CD4-positive, alpha-beta memory T cell (primary cell): Measurements from ENCODE around the gene EYS. TPM values are rescaled to one million over a fixed set of nuclear protein-coding genes. Genes with fewer than 3 reads are reported as not detected.

Experiments
- CTCF ChIA-PET: fragments of 350-600 bp; sonication (Branson Sonifier 250); formaldehyde crosslinking; loops from one replicate; lab custom pipeline; 2021; ENCODE audit warnings: inconsistent platforms; ENCODE audit not compliant: partially characterized antibody; lab: Charles Lee
- POLR2A ChIA-PET: fragments of 350-600 bp; sonication (Branson Sonifier 250); formaldehyde crosslinking; loops from one replicate; lab custom pipeline; 2021; ENCODE audit not compliant: partially characterized antibody; lab: Charles Lee
- DNase-seq, 5 donors: peaks; one replicate each; pipeline versions ENCODE4 v3.0.0 to v3.0.0-alpha.2; 2020 to 2022; ENCODE audit warnings: mixed read lengths in 1 of 5
- H3K27ac ChIP-seq: one replicate; pipeline ENCODE4 v1.7.0; 2013; ENCODE audit warnings: low read depth, low read length
- H3K27me3 ChIP-seq: 2 replicates; pipeline ENCODE4 v1.7.0; 2013; ENCODE audit warnings: mild to moderate bottlenecking, low read length, moderate library complexity; ENCODE audit not compliant: insufficient read depth
- H3K36me3 ChIP-seq: 2 replicates; pipeline ENCODE4 v1.7.0; 2013; ENCODE audit warnings: mild to moderate bottlenecking, low read length, moderate library complexity; ENCODE audit not compliant: insufficient read depth
- H3K4me1 ChIP-seq: 2 replicates; pipeline ENCODE4 v1.7.0; 2013; ENCODE audit warnings: mild to moderate bottlenecking, low read length, moderate library complexity; ENCODE audit not compliant: insufficient read depth
- H3K4me3 ChIP-seq, 2 donors: one replicate each; pipeline ENCODE4 v1.7.0; 2013; ENCODE audit warnings: low read length in 2 of 2, mild to moderate bottlenecking in 1 of 2
- H3K9me3 ChIP-seq, 2 donors: one replicate each; pipeline ENCODE4 v1.7.0; 2013; ENCODE audit warnings: low read length in 2 of 2, control low read depth in 1 of 2; ENCODE audit not compliant: control insufficient read depth in 1 of 2
- H3K27ac Mint-ChIP-seq, 7 donors: one replicate each; pipeline ENCODE4 v1.8.0; 2020 to 2021; ENCODE audit warnings: mixed read lengths in 7 of 7, mild to moderate bottlenecking in 6 of 7, inconsistent platforms in 3 of 7, moderate library complexity in 3 of 7
- H3K27me3 Mint-ChIP-seq, 2 donors: one replicate each; pipeline ENCODE4 v1.8.0; 2020 to 2021; ENCODE audit warnings: mixed read lengths in 2 of 2
- H3K36me3 Mint-ChIP-seq, 2 donors: one replicate each; pipeline ENCODE4 v1.8.0; 2020 to 2021; ENCODE audit warnings: mixed read lengths in 2 of 2, inconsistent platforms in 1 of 2, mild to moderate bottlenecking in 1 of 2
- H3K4me1 Mint-ChIP-seq, 4 donors: one replicate each; pipeline ENCODE4 v1.8.0; 2020 to 2021; ENCODE audit warnings: mixed read lengths in 4 of 4, mild to moderate bottlenecking in 1 of 4
- H3K4me3 Mint-ChIP-seq, 8 donors: one replicate each; pipeline ENCODE4 v1.8.0; 2020 to 2021; ENCODE audit warnings: mixed read lengths in 8 of 8, mild to moderate bottlenecking in 7 of 8, moderate library complexity in 6 of 8, inconsistent platforms in 3 of 8
- H3K9me3 Mint-ChIP-seq, 8 donors: one replicate each; pipeline ENCODE4 v1.8.0; 2020 to 2021; ENCODE audit warnings: mixed read lengths in 8 of 8, mild to moderate bottlenecking in 5 of 8, inconsistent platforms in 3 of 8, moderate library complexity in 1 of 8
- intact Hi-C: fragments of 100-400 bp; cut with micrococcal nuclease; formaldehyde crosslinking; loops from one replicate; pipeline ENCODE4 v1.15.1; 2023
- polyA plus RNA-seq, 2 donors: library from polyadenylated mRNA; unstranded; fragments of 300-500 nt; fragmentation: Illumina TruSeq; gene quantifications; one replicate each; pipeline ENCODE4 v1.2.3, GENCODE V29; 2021
- total RNA-seq, 2 experiments: library from RNA; stranded (reverse); gene quantifications; one replicate each; pipeline ENCODE4 v1.2.3, GENCODE V29; 2021

EYS gene
- total and polyA plus RNA-seq, 4 experiments from 2014 or later, result 0.17 to 0.20 TPM; not detected in 2

DNA sequence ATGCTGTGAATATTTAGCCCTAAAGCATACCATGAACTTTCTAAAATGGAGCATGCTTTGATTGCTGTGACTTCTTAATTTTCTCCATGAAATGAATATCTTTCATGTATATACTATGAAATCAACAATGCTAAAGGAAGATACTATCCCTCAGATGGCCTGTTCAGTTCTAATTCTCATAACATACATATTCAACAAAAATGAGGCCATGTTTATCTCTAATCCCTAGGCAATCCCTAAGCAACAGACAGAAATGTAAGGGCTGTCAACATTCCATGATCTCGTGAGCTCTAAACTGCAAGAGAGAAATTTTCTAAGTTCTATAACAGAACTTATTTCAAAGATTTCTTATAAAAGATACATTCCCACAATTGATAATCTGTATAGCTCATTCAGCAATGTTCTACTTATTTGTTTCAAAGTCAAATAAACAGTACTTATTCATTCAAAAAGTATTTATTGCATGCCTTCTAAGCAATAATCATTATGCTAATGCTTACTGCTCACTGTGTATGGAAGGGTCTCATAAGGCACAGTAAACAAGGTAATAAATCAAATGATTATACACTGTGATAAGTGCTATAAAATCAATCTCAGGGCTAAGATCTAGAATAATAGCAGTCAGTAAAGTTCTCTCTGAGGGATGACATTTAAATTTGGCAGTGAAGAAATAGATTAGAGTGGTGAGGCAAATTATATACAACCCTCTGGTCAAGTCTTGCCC is 1578.6 kb downstream of the EYS start:
- Mint-ChIP-seq H3K4me3 (no peak overlapping the region), H3K4me1 (no peaks in the 10 kb centered on the region), H3K9me3 (peaks cover 0 to 6% (median 4%) of the 10 kb centered on the region in 8 donors), H3K36me3 (no peaks in the 10 kb centered on the region), H3K27me3 (no peaks in the 10 kb centered on the region), H3K27ac (no peak overlapping the region)
- H3K27ac ChIP-seq, result no peak overlapping the region
- no peaks in the 10 kb centered on the region for H3K9me3 ChIP-seq
- H3K36me3 ChIP-seq, result no peaks in the 10 kb centered on the region
- DNase-seq, result no peak
- ChIA-PET CTCF (no interaction called here), POLR2A (no interaction called here)
- intact Hi-C loops, result no loop called here
- no peaks in the 10 kb centered on the region for H3K27me3 ChIP-seq
- no peaks in the 10 kb centered on the region for H3K4me1 ChIP-seq
- no peak overlapping the region for H3K4me3 ChIP-seq

DNA sequence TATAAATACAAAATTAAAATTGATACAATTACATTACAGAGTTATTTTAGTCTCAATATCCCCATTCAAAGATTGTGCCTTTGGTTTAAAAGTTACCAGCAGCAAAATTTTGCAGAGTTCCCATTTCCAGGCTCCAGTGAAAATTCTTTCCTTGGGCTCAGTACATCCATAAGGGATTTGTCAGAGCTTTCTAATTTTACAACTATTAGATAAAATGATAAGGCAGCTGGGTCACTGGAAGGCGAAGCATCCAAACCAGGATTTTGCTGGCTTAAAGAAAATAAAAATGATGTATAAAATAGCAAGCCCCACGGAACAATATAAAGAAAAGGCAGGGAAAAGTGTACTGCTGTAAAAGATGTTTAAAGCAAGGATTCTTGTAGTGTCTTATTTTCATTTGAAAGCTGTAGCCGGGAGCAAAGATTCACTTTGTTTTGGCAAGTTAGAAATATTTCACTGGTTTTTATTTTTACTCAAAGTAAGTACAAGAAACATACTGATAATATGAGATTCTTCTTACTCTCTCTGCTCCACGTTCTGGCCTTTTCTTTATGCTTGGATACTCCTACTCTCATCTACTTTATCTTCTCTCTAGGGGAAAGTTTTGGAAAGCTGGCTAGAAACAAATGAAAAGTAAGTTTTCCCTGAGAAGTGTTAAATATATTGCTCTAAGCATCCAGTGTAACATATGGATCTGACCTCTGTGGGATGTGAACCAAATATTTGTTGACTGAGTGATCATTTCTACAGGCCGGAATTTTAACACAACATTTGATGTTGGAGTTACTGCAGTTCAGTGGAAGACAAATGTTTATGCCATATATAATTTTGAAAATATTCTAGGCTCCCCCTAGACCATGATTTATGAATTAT is 1583.0 kb downstream of the EYS start:
- Histone ChIP-seq H3K4me3 (no peak overlapping the region), H3K9me3 (no peaks in the 10 kb centered on the region), H3K27ac (no peak overlapping the region), H3K36me3 (no peaks in the 10 kb centered on the region), H3K27me3 (no peaks in the 10 kb centered on the region), H3K4me1 (no peaks in the 10 kb centered on the region)
- Mint-ChIP-seq H3K4me3 (no peak overlapping the region), H3K27ac (peak overlapping the region in 1 of 7 donors; percentile 29), H3K4me1 (no peaks in the 10 kb centered on the region), H3K27me3 (no peaks in the 10 kb centered on the region), H3K9me3 (peaks cover 0 to 11% (median 3%) of the 10 kb centered on the region in 8 donors), H3K36me3 (no peaks in the 10 kb centered on the region)
- intact Hi-C loops, result no loop called here
- no peak for DNase-seq
- ChIA-PET POLR2A (no interaction called here), CTCF (no interaction called here)

DNA sequence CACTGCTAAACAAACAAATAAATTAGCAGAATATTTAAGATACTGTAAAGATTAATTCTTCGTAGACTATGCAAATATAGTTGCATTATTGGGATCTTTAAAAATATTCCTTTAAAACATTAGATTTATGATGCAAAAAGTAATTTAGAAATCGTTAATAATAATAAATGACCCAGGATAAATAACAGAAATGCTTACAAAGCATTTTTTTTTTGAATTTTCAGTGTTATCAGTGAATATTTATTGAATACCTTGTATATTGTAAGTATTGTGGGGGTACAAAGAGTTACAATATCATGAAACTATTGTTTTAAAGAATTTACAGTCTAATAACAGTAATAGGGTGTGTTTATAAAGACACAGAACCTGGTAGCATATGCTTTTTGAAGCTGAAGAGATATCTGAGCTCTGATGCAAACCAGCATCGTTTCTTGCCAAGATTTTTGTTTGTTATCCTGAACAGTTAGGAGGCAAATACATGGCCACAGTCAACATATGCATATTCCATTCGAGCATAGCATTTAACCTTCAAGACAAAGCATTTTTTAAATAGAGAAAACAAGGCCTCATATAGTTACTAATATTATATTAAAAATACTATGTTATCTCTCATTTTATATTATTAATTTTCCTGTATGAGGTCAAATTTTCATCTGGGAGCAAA is 1584.2 kb downstream of the EYS start:
- ChIA-PET CTCF (no interaction called here), POLR2A (no interaction called here)
- Mint-ChIP-seq H3K27ac (no peak overlapping the region), H3K4me1 (no peaks in the 10 kb centered on the region), H3K4me3 (no peak overlapping the region), H3K36me3 (no peaks in the 10 kb centered on the region), H3K9me3 (peaks cover 0 to 11% (median 4%) of the 10 kb centered on the region in 8 donors), H3K27me3 (no peaks in the 10 kb centered on the region)
- Histone ChIP-seq H3K27ac (no peak overlapping the region), H3K4me3 (no peak overlapping the region), H3K27me3 (no peaks in the 10 kb centered on the region), H3K9me3 (no peaks in the 10 kb centered on the region), H3K4me1 (no peaks in the 10 kb centered on the region), H3K36me3 (no peaks in the 10 kb centered on the region)
- intact Hi-C loops, result no loop called here
- DNase-seq, result no peak

DNA sequence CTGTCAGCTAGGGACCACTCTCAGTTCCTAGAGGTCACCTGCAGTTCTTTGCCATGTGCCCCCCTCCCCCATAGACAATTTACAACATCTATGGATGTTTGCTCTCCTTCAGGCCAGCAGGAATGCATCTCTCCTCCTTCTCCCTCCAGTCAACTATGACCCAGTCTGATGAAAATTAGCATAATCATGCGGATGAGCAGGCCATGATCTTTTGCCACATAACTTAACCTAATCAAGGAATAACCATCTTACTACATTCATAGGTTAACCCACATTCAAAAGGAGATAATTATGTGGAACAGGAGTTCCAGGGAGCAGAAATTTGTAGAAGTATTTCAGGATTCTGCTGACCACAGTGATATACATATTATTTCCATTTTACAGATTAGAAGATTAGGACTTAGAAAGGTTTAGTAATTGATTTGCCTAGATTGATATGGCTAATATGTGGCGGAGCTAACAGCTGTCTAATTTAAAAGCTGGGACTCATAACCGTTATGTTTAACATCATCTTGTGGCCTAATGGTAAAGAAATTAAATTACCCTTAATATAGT is 1585.9 kb downstream of the EYS start:
- H3K36me3 ChIP-seq, result no peaks in the 10 kb centered on the region
- Mint-ChIP-seq H3K4me3 (no peak overlapping the region), H3K9me3 (peaks cover 0 to 17% (median 6%) of the 10 kb centered on the region in 8 donors), H3K4me1 (no peaks in the 10 kb centered on the region), H3K27ac (no peak overlapping the region), H3K36me3 (no peaks in the 10 kb centered on the region), H3K27me3 (no peaks in the 10 kb centered on the region)
- H3K27me3 ChIP-seq, result no peaks in the 10 kb centered on the region
- H3K9me3 ChIP-seq, result no peaks in the 10 kb centered on the region
- no peak for DNase-seq
- intact Hi-C loops, result no loop called here
- no peak overlapping the region for H3K27ac ChIP-seq
- H3K4me1 ChIP-seq, result no peaks in the 10 kb centered on the region
- H3K4me3 ChIP-seq, result no peak overlapping the region
- ChIA-PET POLR2A (no interaction called here), CTCF (no interaction called here)

DNA sequence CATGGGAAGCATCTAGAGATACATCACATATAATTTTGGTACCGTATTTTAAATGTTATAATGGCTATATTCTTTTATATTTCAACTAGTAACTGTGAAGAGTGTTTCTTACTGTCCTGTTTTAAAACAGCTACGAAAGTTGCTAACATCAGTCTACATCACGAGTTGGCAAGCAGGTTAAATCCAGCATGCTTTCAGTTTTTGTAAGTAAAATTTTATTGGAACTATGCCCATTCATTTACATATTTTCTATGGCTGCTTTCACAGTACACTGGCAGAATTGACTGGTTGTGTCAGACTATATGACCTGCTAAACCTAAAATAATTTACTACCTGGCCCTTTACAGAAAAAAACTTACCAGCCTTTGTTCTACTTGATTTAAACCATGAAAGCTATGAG is 1593.3 kb downstream of the EYS start:
- Mint-ChIP-seq H3K36me3 (no peaks in the 10 kb centered on the region), H3K27me3 (no peaks in the 10 kb centered on the region), H3K4me3 (no peak overlapping the region), H3K27ac (no peak overlapping the region), H3K9me3 (peaks cover 0 to 23% (median 2%) of the 10 kb centered on the region in 8 donors), H3K4me1 (no peaks in the 10 kb centered on the region)
- no peaks in the 10 kb centered on the region for H3K36me3 ChIP-seq
- no peak for DNase-seq
- no peaks in the 10 kb centered on the region for H3K4me1 ChIP-seq
- CTCF ChIA-PET, result no interaction called here
- no peaks in the 10 kb centered on the region for H3K9me3 ChIP-seq
- H3K27me3 ChIP-seq, result no peaks in the 10 kb centered on the region
- no peak overlapping the region for H3K4me3 ChIP-seq
- POLR2A ChIA-PET, result no interaction called here
- H3K27ac ChIP-seq, result no peak overlapping the region
- intact Hi-C loops, result no loop called here

DNA sequence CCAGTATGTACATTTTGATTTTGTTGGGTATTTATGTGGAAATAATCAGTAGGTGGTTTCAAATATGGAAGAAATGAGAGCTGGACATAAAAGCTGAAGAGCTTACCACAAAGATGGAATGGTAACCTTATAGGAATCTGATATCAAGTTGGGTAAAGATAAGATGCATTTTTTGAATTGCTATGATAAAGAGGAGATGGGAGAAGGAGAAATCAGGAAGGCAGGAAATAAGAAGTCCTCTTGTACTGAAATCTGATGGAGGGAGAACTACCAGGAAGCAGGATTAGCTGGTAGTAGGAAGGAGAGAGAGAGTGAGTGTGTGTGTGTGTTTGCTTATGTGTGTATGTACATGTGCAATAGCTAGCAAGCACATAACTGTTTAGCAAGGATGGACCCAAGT is 1603.0 kb downstream of the EYS start:
- peaks cover 0 to 11% (median 4%) of the 10 kb centered on the region in 8 donors for H3K9me3 Mint-ChIP-seq
- no peak overlapping the region for H3K27ac Mint-ChIP-seq
- Histone ChIP-seq H3K4me3 (no peak overlapping the region), H3K36me3 (no peaks in the 10 kb centered on the region), H3K27me3 (no peaks in the 10 kb centered on the region), H3K4me1 (no peaks in the 10 kb centered on the region), H3K27ac (no peak overlapping the region), H3K9me3 (no peaks in the 10 kb centered on the region)
- intact Hi-C loops, result no loop called here
- H3K4me1 Mint-ChIP-seq, result no peaks in the 10 kb centered on the region
- H3K36me3 Mint-ChIP-seq, result no peaks in the 10 kb centered on the region
- POLR2A ChIA-PET, result no interaction called here
- H3K4me3 Mint-ChIP-seq, result no peak overlapping the region
- CTCF ChIA-PET, result no interaction called here
- DNase-seq, result no peak
- no peaks in the 10 kb centered on the region for H3K27me3 Mint-ChIP-seq

DNA sequence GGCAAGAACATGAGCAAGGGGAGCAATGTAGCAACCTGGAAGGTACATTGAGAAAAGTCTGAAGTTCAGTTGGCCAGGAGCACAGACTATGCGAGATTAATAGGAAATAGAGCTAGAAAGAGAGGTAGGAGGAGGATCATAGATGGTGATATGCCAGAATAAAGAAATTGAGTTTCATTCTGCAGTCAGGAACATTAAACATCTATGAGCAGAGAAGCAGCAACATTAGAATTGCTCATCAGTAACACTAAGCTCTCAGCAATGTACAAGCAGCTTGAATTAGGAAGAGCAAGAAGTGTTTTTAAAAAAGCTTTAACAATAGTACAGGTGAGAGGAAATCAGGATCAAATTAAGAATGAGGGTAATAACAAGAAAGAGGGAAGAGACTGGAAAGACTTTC is 1603.5 kb downstream of the EYS start:
- Mint-ChIP-seq H3K4me3 (no peak overlapping the region), H3K4me1 (no peaks in the 10 kb centered on the region), H3K36me3 (no peaks in the 10 kb centered on the region), H3K27me3 (no peaks in the 10 kb centered on the region), H3K27ac (no peak overlapping the region), H3K9me3 (peaks cover 0 to 9% (median 3%) of the 10 kb centered on the region in 8 donors)
- no peaks in the 10 kb centered on the region for H3K27me3 ChIP-seq
- DNase-seq, result no peak
- H3K4me3 ChIP-seq, result no peak overlapping the region
- H3K36me3 ChIP-seq, result no peaks in the 10 kb centered on the region
- ChIA-PET POLR2A (no interaction called here), CTCF (no interaction called here)
- intact Hi-C loops, result no loop called here
- no peaks in the 10 kb centered on the region for H3K9me3 ChIP-seq
- no peak overlapping the region for H3K27ac ChIP-seq
- no peaks in the 10 kb centered on the region for H3K4me1 ChIP-seq
